NCI-H146 treated with DMSO at 0.1 percent for 48 hours (cell line): ENCODE results near the gene ARPC1A.
A peak's percentile ranks its signal among the peaks of the same experiment; 100 is the strongest.
"Not testable (repeated sequence)": the region's sequence is repeated elsewhere in the genome, so short reads cannot be mapped to it uniquely, and the experiment has no call there.

Experiments used
- DNase-seq: peaks from one replicate; lab custom pipeline; 2025; ENCODE audit not compliant: unreplicated experiment; lab: John Stamatoyannopoulos, UW

Gene ARPC1A

GRCh38 chr7:99386584-99387238 is 61.0 kb downstream of the ARPC1A start:
- no peak for DNase-seq

- DNase-seq: not testable (repeated sequence)
Observed at GRCh38 chr7:99387239-99387635, 61.5 kb downstream of the ARPC1A start.

- no peak for DNase-seq
Observed at GRCh38 chr7:99387912-99388311, 62.2 kb downstream of the ARPC1A start.

GRCh38 chr7:99389772-99390171 is 64.1 kb downstream of the ARPC1A start:
- DNase-seq: no peak

- no peak for DNase-seq
Observed at GRCh38 chr7:99390941-99391602, 65.4 kb downstream of the ARPC1A start.

- no peak for DNase-seq
Observed at GRCh38 chr7:99392046-99392445, 66.3 kb downstream of the ARPC1A start.

GRCh38 chr7:99392659-99393354 is 67.1 kb downstream of the ARPC1A start:
- peak; percentile 91 for DNase-seq

- peak; percentile 91 for DNase-seq
Observed at GRCh38 chr7:99393355-99394187, 67.9 kb downstream of the ARPC1A start.

- DNase-seq: no peak
Observed at GRCh38 chr7:99394188-99394502, 68.4 kb downstream of the ARPC1A start.

GRCh38 chr7:99395616-99396327 is 70.1 kb downstream of the ARPC1A start:
- no peak for DNase-seq

GRCh38 chr7:99396418-99397296 is 71.0 kb downstream of the ARPC1A start:
- DNase-seq: no peak

GRCh38 chr7:99397297-99397983 is 71.7 kb downstream of the ARPC1A start:
- DNase-seq: no peak

- no peak for DNase-seq
Observed at GRCh38 chr7:99398891-99399445, 73.3 kb downstream of the ARPC1A start.

GRCh38 chr7:99399597-99399996 is 73.9 kb downstream of the ARPC1A start:
- DNase-seq: no peak

- DNase-seq: no peak
Observed at GRCh38 chr7:99402854-99403253, 77.2 kb downstream of the ARPC1A start.

- DNase-seq: no peak
Observed at GRCh38 chr7:99403764-99404163, 78.1 kb downstream of the ARPC1A start.

GRCh38 chr7:99404235-99404976 is 78.7 kb downstream of the ARPC1A start:
- no peak for DNase-seq

GRCh38 chr7:99404977-99405320 is 79.3 kb downstream of the ARPC1A start:
- no peak for DNase-seq
